ENCODE data around the gene TMEM80.
"Not testable (repeated sequence)": the region's sequence is repeated elsewhere in the genome, so short reads cannot be mapped to it uniquely, and the experiment has no call there.

The TMEM80 gene

GRCh38 chr11:695538-696248 is at the start of gene TMEM80:
Gene TMEM80, plus strand, starts transcription at chr11:695816. Its CDS starts 12 bp downstream, at chr11:695828.
- H3K4me1 ChIP-seq (ENCODE audit: insufficient read depth, poor library complexity, severe bottlenecking), result peaks cover 32% of the 10 kb centered on the region
- no peak for TF ChIP-seq CTCF (IDR thresholded peaks at IDR 0.05; ENCODE audit: poor library complexity, severe bottlenecking)

GRCh38 chr11:646214-646613 is 49.4 kb upstream of the TMEM80 start:
- ATAC-seq (ENCODE audit: low read depth) (no peak), DNase-seq (ENCODE audit: low spot score) (no peak)
- no peaks in the 10 kb centered on the region for H3K27me3 ChIP-seq (ENCODE audit: insufficient read depth, poor library complexity, severe bottlenecking)
- no peaks in the 10 kb centered on the region for H3K4me1 ChIP-seq (ENCODE audit: insufficient read depth, poor library complexity, severe bottlenecking)
- no peak for TF ChIP-seq CTCF (IDR thresholded peaks at IDR 0.05; ENCODE audit: poor library complexity, severe bottlenecking)
- H3K36me3 ChIP-seq (ENCODE audit: low read depth), result peaks cover 41% of the 10 kb centered on the region
- no peak overlapping the region for H3K4me3 ChIP-seq (ENCODE audit: severe bottlenecking)
- H3K27ac ChIP-seq (ENCODE audit: poor library complexity, severe bottlenecking), result no peak overlapping the region
- no peaks in the 10 kb centered on the region for H3K9me3 ChIP-seq (ENCODE audit: severe bottlenecking)

More at GRCh38 chr11:695538-696248, at the start of gene TMEM80:
- DNase-seq (ENCODE audit: low spot score) (peak; percentile 99), ATAC-seq (ENCODE audit: low read depth) (peak; percentile 74)
- Histone ChIP-seq H3K36me3 (ENCODE audit: low read depth) (no peaks in the 10 kb centered on the region; the same call in 1 of the 2 replicates), H3K9me3 (ENCODE audit: severe bottlenecking) (no peaks in the 10 kb centered on the region), H3K27me3 (ENCODE audit: insufficient read depth, poor library complexity, severe bottlenecking) (no peaks in the 10 kb centered on the region), H3K4me3 (ENCODE audit: severe bottlenecking) (peak within 1 kb of the TSS; percentile 55), H3K27ac (ENCODE audit: poor library complexity, severe bottlenecking) (peak within 1 kb of the TSS; percentile 92)

- not testable (repeated sequence) for H3K27ac ChIP-seq (ENCODE audit: poor library complexity, severe bottlenecking); H3K9me3 ChIP-seq (ENCODE audit: severe bottlenecking); ATAC-seq (ENCODE audit: low read depth); H3K4me3 ChIP-seq (ENCODE audit: severe bottlenecking); H3K27me3 ChIP-seq (ENCODE audit: insufficient read depth, poor library complexity, severe bottlenecking); H3K4me1 ChIP-seq (ENCODE audit: insufficient read depth, poor library complexity, severe bottlenecking); DNase-seq (ENCODE audit: low spot score)
- H3K36me3 ChIP-seq (ENCODE audit: low read depth), result peaks cover 56% of the 10 kb centered on the region
These were observed 47.9 kb upstream of the TMEM80 start for GRCh38 chr11:647672-648158.

- Histone ChIP-seq H3K27me3 (ENCODE audit: insufficient read depth, poor library complexity, severe bottlenecking) (no peaks in the 10 kb centered on the region), H3K9me3 (ENCODE audit: severe bottlenecking) (no peaks in the 10 kb centered on the region), H3K36me3 (ENCODE audit: low read depth) (peaks cover 40% of the 10 kb centered on the region), H3K4me1 (ENCODE audit: insufficient read depth, poor library complexity, severe bottlenecking) (no peaks in the 10 kb centered on the region), H3K27ac (ENCODE audit: poor library complexity, severe bottlenecking) (no peak overlapping the region), H3K4me3 (ENCODE audit: severe bottlenecking) (no peak overlapping the region)
- TF ChIP-seq CTCF (IDR thresholded peaks at IDR 0.05; ENCODE audit: poor library complexity, severe bottlenecking), result no peak
- DNase-seq (ENCODE audit: low spot score) (no peak), ATAC-seq (ENCODE audit: low read depth) (no peak)
These were observed 45.1 kb upstream of the TMEM80 start for GRCh38 chr11:650482-650881.

- not testable (repeated sequence) for H3K4me3 ChIP-seq (ENCODE audit: severe bottlenecking); DNase-seq (ENCODE audit: low spot score); H3K27ac ChIP-seq (ENCODE audit: poor library complexity, severe bottlenecking); H3K27me3 ChIP-seq (ENCODE audit: insufficient read depth, poor library complexity, severe bottlenecking); H3K9me3 ChIP-seq (ENCODE audit: severe bottlenecking); H3K4me1 ChIP-seq (ENCODE audit: insufficient read depth, poor library complexity, severe bottlenecking); ATAC-seq (ENCODE audit: low read depth)
- H3K36me3 ChIP-seq (ENCODE audit: low read depth), result peaks cover 51% of the 10 kb centered on the region
These were observed 42.5 kb upstream of the TMEM80 start for GRCh38 chr11:653136-653535.

- Histone ChIP-seq H3K4me3 (ENCODE audit: severe bottlenecking) (no peak overlapping the region), H3K36me3 (ENCODE audit: low read depth) (peaks cover 52% of the 10 kb centered on the region), H3K4me1 (ENCODE audit: insufficient read depth, poor library complexity, severe bottlenecking) (no peaks in the 10 kb centered on the region), H3K27ac (ENCODE audit: poor library complexity, severe bottlenecking) (no peak overlapping the region), H3K27me3 (ENCODE audit: insufficient read depth, poor library complexity, severe bottlenecking) (no peaks in the 10 kb centered on the region), H3K9me3 (ENCODE audit: severe bottlenecking) (no peaks in the 10 kb centered on the region)
- ATAC-seq (ENCODE audit: low read depth) (no peak), DNase-seq (ENCODE audit: low spot score) (no peak)
- no peak for TF ChIP-seq CTCF (IDR thresholded peaks at IDR 0.05; ENCODE audit: poor library complexity, severe bottlenecking)
These were observed 41.8 kb upstream of the TMEM80 start for GRCh38 chr11:653837-654236.

GRCh38 chr11:654444-654843 is 41.2 kb upstream of the TMEM80 start:
- H3K36me3 ChIP-seq (ENCODE audit: low read depth), result peaks cover 56% of the 10 kb centered on the region

More at GRCh38 chr11:654444-654843, 41.2 kb upstream of the TMEM80 start:
- H3K27ac ChIP-seq (ENCODE audit: poor library complexity, severe bottlenecking); H3K4me3 ChIP-seq (ENCODE audit: severe bottlenecking); DNase-seq (ENCODE audit: low spot score); ATAC-seq (ENCODE audit: low read depth); H3K4me1 ChIP-seq (ENCODE audit: insufficient read depth, poor library complexity, severe bottlenecking); H3K9me3 ChIP-seq (ENCODE audit: severe bottlenecking); H3K27me3 ChIP-seq (ENCODE audit: insufficient read depth, poor library complexity, severe bottlenecking): not testable (repeated sequence)

Measured in RWPE2 (cell line).